Measurements from ENCODE around the gene SMAD4.
"Not testable (repeated sequence)": the region's sequence is repeated elsewhere in the genome, so short reads cannot be mapped to it uniquely, and the experiment has no call there.

SMAD4 gene

GRCh38 chr18:51098513-51098912, 68.5 kb downstream of the SMAD4 start:
- no peak for TF ChIP-seq CTCF (IDR thresholded peaks at IDR 0.05; ENCODE audit: low read depth, low read length)
- in situ Hi-C loops (cut with HindIII; ENCODE audit: low sequenced_read_pairs), result no loop called here
- DNase-seq (ENCODE audit: low read depth, low spot score), result no peak
- no peak overlapping the region for H3K4me3 ChIP-seq (ENCODE audit: low read depth, low read length)

GRCh38 chr18:51100385-51101120, 70.5 kb downstream of the SMAD4 start:
- DNase-seq (ENCODE audit: low read depth, low spot score), result no peak
- in situ Hi-C loops (cut with HindIII; ENCODE audit: low sequenced_read_pairs), result no loop called here
- no peak overlapping the region for H3K4me3 ChIP-seq (ENCODE audit: low read depth, low read length)
- TF ChIP-seq CTCF (IDR thresholded peaks at IDR 0.05; ENCODE audit: low read depth, low read length), result no peak

GRCh38 chr18:51107082-51107481, 77.1 kb downstream of the SMAD4 start:
- in situ Hi-C loops (cut with HindIII; ENCODE audit: low sequenced_read_pairs), result no loop called here
- no peak for TF ChIP-seq CTCF (IDR thresholded peaks at IDR 0.05; ENCODE audit: low read depth, low read length)
- no peak overlapping the region for H3K4me3 ChIP-seq (ENCODE audit: low read depth, low read length)
- DNase-seq (ENCODE audit: low read depth, low spot score), result no peak

GRCh38 chr18:51107598-51108305, 77.7 kb downstream of the SMAD4 start:
- TF ChIP-seq CTCF (IDR thresholded peaks at IDR 0.05; ENCODE audit: low read depth, low read length), result no peak
- H3K4me3 ChIP-seq (ENCODE audit: low read depth, low read length), result no peak overlapping the region
- in situ Hi-C loops (cut with HindIII; ENCODE audit: low sequenced_read_pairs), result no loop called here
- no peak for DNase-seq (ENCODE audit: low read depth, low spot score)

GRCh38 chr18:51108330-51108729, 78.3 kb downstream of the SMAD4 start:
- in situ Hi-C loops (cut with HindIII; ENCODE audit: low sequenced_read_pairs), result no loop called here
- DNase-seq (ENCODE audit: low read depth, low spot score), result no peak
- no peak overlapping the region for H3K4me3 ChIP-seq (ENCODE audit: low read depth, low read length)
- TF ChIP-seq CTCF (IDR thresholded peaks at IDR 0.05; ENCODE audit: low read depth, low read length), result no peak

GRCh38 chr18:51110073-51110797, 80.2 kb downstream of the SMAD4 start:
- no peak overlapping the region for H3K4me3 ChIP-seq (ENCODE audit: low read depth, low read length)
- peak; percentile 24 for DNase-seq (ENCODE audit: low read depth, low spot score)
- TF ChIP-seq CTCF (IDR thresholded peaks at IDR 0.05; ENCODE audit: low read depth, low read length), result peak; percentile 93
- in situ Hi-C loops (cut with HindIII; ENCODE audit: low sequenced_read_pairs), result no loop called here

GRCh38 chr18:51111633-51112355, 81.8 kb downstream of the SMAD4 start:
- DNase-seq (ENCODE audit: low read depth, low spot score); in situ Hi-C loops (cut with HindIII; ENCODE audit: low sequenced_read_pairs): not testable (repeated sequence)

GRCh38 chr18:51116996-51117395, 87.0 kb downstream of the SMAD4 start:
- DNase-seq (ENCODE audit: low read depth, low spot score); in situ Hi-C loops (cut with HindIII; ENCODE audit: low sequenced_read_pairs); H3K4me3 ChIP-seq (ENCODE audit: low read depth, low read length): not testable (repeated sequence)

More at GRCh38 chr18:51111633-51112355, 81.8 kb downstream of the SMAD4 start:
- not testable (repeated sequence) for H3K4me3 ChIP-seq (ENCODE audit: low read depth, low read length)

GRCh38 chr18:51119561-51119960, 89.5 kb downstream of the SMAD4 start:
- DNase-seq (ENCODE audit: low read depth, low spot score); in situ Hi-C loops (cut with HindIII; ENCODE audit: low sequenced_read_pairs); H3K4me3 ChIP-seq (ENCODE audit: low read depth, low read length): not testable (repeated sequence)

All from astrocyte of the spinal cord (primary cell).